NB4 (cell line): ENCODE data around the gene RASA4.
"Not testable (repeated sequence)": the region's sequence is repeated elsewhere in the genome, so short reads cannot be mapped to it uniquely, and the experiment has no call there.

Experiments used
- MYC ChIP-seq: IDR thresholded peaks from 2 replicates; pipeline ENCODE4 v1.6.1; 2011; ENCODE audit warnings: low read depth, low read length
- POLR2A ChIP-seq: IDR thresholded peaks from 2 replicates; pipeline ENCODE4 v1.6.1; 2011; ENCODE audit warnings: mild to moderate bottlenecking; ENCODE audit not compliant: insufficient read length; ENCODE audit errors: extremely low read depth
- TF ChIP-seq, protein P1 (sequence below): IDR thresholded peaks from one replicate; pipeline ENCODE4 v1.5.1; 2012; ENCODE audit warnings: low read depth, low read length
- TF ChIP-seq, protein P2 (sequence below): IDR thresholded peaks from 2 replicates; pipeline ENCODE4 v1.6.1; 2011; ENCODE audit warnings: low read depth, low read length

DNA sequence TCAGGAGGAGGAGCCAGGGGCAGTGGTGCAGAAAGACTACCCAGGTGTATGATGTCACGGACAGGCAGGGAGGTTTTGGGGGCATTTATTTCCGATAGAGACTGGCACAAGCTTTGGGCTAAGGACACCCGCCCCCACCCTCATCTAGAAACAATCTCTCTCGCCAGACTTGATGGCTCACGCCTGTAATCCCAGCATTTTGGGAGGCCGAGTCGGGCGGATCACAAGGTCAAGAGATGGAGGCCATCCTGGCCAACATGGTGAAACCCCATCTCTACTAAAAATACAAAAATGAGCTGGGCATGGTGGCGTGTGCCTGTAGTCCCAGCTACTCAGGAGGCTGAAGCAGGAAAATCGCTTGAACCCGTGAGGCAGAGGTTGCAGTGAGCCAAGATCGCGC, 20.4 kb upstream of the RASA4 start:
- TF ChIP-seq POLR2A, MYC: not testable (repeated sequence)
- TF ChIP-seq, protein P1, sequence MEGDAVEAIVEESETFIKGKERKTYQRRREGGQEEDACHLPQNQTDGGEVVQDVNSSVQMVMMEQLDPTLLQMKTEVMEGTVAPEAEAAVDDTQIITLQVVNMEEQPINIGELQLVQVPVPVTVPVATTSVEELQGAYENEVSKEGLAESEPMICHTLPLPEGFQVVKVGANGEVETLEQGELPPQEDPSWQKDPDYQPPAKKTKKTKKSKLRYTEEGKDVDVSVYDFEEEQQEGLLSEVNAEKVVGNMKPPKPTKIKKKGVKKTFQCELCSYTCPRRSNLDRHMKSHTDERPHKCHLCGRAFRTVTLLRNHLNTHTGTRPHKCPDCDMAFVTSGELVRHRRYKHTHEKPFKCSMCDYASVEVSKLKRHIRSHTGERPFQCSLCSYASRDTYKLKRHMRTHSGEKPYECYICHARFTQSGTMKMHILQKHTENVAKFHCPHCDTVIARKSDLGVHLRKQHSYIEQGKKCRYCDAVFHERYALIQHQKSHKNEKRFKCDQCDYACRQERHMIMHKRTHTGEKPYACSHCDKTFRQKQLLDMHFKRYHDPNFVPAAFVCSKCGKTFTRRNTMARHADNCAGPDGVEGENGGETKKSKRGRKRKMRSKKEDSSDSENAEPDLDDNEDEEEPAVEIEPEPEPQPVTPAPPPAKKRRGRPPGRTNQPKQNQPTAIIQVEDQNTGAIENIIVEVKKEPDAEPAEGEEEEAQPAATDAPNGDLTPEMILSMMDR: not testable (repeated sequence)
- TF ChIP-seq, protein P2, sequence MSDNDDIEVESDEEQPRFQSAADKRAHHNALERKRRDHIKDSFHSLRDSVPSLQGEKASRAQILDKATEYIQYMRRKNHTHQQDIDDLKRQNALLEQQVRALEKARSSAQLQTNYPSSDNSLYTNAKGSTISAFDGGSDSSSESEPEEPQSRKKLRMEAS: not testable (repeated sequence)
